H9 (cell line): ENCODE results near the gene FHIT. TPM values are rescaled to one million over a fixed set of nuclear protein-coding genes. Genes with fewer than 3 reads are reported as not detected.

Source experiments
- DNase-seq: peaks from one replicate; pipeline ENCODE4 v3.0.0-alpha.2; 2017
- H2AFZ ChIP-seq: one replicate; pipeline ENCODE4 v1.6.1; 2013; ENCODE audit warnings: mild to moderate bottlenecking, low read length, control low read depth, moderate library complexity
- H2AK5ac ChIP-seq: 2 replicates; pipeline ENCODE4 v1.6.1; 2013; ENCODE audit warnings: low read length, control low read depth, mixed read lengths; ENCODE audit not compliant: insufficient read length
- H2BK120ac ChIP-seq: one replicate; pipeline ENCODE4 v1.6.1; 2013; ENCODE audit warnings: low read depth, mild to moderate bottlenecking, low read length, control low read depth, inconsistent platforms; ENCODE audit not compliant: poor library complexity, severe bottlenecking
- H2BK12ac ChIP-seq: 2 replicates; pipeline ENCODE4 v1.6.1; 2013; ENCODE audit warnings: low read length, control low read depth, mixed read lengths, low read depth; ENCODE audit not compliant: insufficient read length
- H2BK15ac ChIP-seq: 2 replicates; pipeline ENCODE4 v1.6.1; 2013; ENCODE audit warnings: low read depth, low read length, control low read depth
- H2BK20ac ChIP-seq: one replicate; pipeline ENCODE4 v1.6.1; 2013; ENCODE audit warnings: low read depth, mild to moderate bottlenecking, low read length, control low read depth, inconsistent platforms; ENCODE audit not compliant: poor library complexity, severe bottlenecking
- H2BK5ac ChIP-seq: 2 replicates; pipeline ENCODE4 v1.6.1; 2013; ENCODE audit warnings: low read length, control low read depth, mixed read lengths; ENCODE audit not compliant: insufficient read length
- H3K14ac ChIP-seq: 2 replicates; pipeline ENCODE4 v1.6.1; 2013; ENCODE audit warnings: low read length, control low read depth; ENCODE audit not compliant: insufficient read depth
- H3K18ac ChIP-seq: 2 replicates; pipeline ENCODE4 v1.6.1; 2013; ENCODE audit warnings: low read depth, mild to moderate bottlenecking, mixed read lengths, low read length, control low read depth; ENCODE audit not compliant: insufficient read length
- H3K23ac ChIP-seq: 2 replicates; pipeline ENCODE4 v1.6.1; 2013; ENCODE audit warnings: low read length, control low read depth, mixed read lengths, low read depth; ENCODE audit not compliant: insufficient read length
- H3K23me2 ChIP-seq: 2 replicates; pipeline ENCODE4 v1.6.1; 2013; ENCODE audit warnings: low read depth, mild to moderate bottlenecking, mixed read lengths, low read length, control low read depth; ENCODE audit not compliant: insufficient read length, poor library complexity, severe bottlenecking
- H3K27ac ChIP-seq: 2 replicates; pipeline ENCODE4 v1.5.1; 2013; ENCODE audit warnings: low read length, control low read depth, mixed read lengths, low read depth; ENCODE audit not compliant: insufficient read length
- H3K27me3 ChIP-seq: 2 replicates; pipeline ENCODE4 v1.6.1; 2013; ENCODE audit warnings: low read length, control low read depth, inconsistent platforms; ENCODE audit not compliant: insufficient read depth
- H3K4ac ChIP-seq: 2 replicates; pipeline ENCODE4 v1.6.1; 2013; ENCODE audit warnings: low read depth, mild to moderate bottlenecking, control low read depth, inconsistent platforms, low read length, moderate library complexity
- H3K4me1 ChIP-seq: 2 replicates; pipeline ENCODE4 v1.6.1; 2013; ENCODE audit warnings: low read length, control low read depth, inconsistent platforms; ENCODE audit not compliant: insufficient read depth
- H3K4me2 ChIP-seq: 2 replicates; pipeline ENCODE4 v1.6.1; 2013; ENCODE audit warnings: low read length, control low read depth, mixed read lengths; ENCODE audit not compliant: insufficient read length, insufficient read depth
- H3K56ac ChIP-seq: 2 replicates; pipeline ENCODE4 v1.6.1; 2013; ENCODE audit warnings: low read depth, mild to moderate bottlenecking, mixed read lengths, low read length, control low read depth; ENCODE audit not compliant: insufficient read length
- H3K79me1 ChIP-seq: 2 replicates; pipeline ENCODE4 v1.6.1; 2013; ENCODE audit warnings: low read depth, mild to moderate bottlenecking, moderate library complexity, low read length, control low read depth, inconsistent platforms; ENCODE audit not compliant: insufficient read depth, poor library complexity, severe bottlenecking
- H3K79me2 ChIP-seq: 2 replicates; pipeline ENCODE4 v1.6.1; 2013; ENCODE audit warnings: low read length, control low read depth, inconsistent platforms; ENCODE audit not compliant: insufficient read depth
- H3K9ac ChIP-seq: 2 replicates; pipeline ENCODE4 v1.6.1; 2013; ENCODE audit warnings: low read length, control low read depth, mixed read lengths; ENCODE audit not compliant: insufficient read length; ENCODE audit errors: extremely low read depth
- H3K9me3 ChIP-seq: one replicate; pipeline ENCODE4 v1.6.1; 2013; ENCODE audit warnings: low read depth, low read length, inconsistent platforms; ENCODE audit not compliant: control insufficient read depth
- H3T11ph ChIP-seq: one replicate; pipeline ENCODE4 v1.6.1; 2013; ENCODE audit warnings: mild to moderate bottlenecking, low read length, control low read depth, inconsistent platforms
- H4K20me1 ChIP-seq: one replicate; pipeline ENCODE4 v1.6.1; 2013; ENCODE audit not compliant: control insufficient read depth, insufficient read length, insufficient read depth
- H4K5ac ChIP-seq: 2 replicates; pipeline ENCODE4 v1.6.1; 2013; ENCODE audit warnings: low read depth, mild to moderate bottlenecking, mixed read lengths, low read length, control low read depth; ENCODE audit not compliant: insufficient read length
- H4K8ac ChIP-seq: replicated peaks from 2 replicates; pipeline ENCODE4 v1.6.1; 2013; ENCODE audit warnings: low read length, control low read depth, mixed read lengths, low read depth; ENCODE audit not compliant: insufficient read length
- H4K91ac ChIP-seq: 2 replicates; pipeline ENCODE4 v1.6.1; 2013; ENCODE audit warnings: low read depth, mild to moderate bottlenecking, moderate library complexity, mixed read lengths, low read length, control low read depth; ENCODE audit not compliant: insufficient read length
- H3K27ac Mint-ChIP-seq, 3 experiments: 2 replicates in 2 of 3; 3 replicates in 1 of 3; pipeline ENCODE4 v1.8.0; 2020 to 2021; ENCODE audit warnings: mixed read lengths in 3 of 3, mild to moderate bottlenecking in 1 of 3, moderate library complexity in 1 of 3
- H3K27me3 Mint-ChIP-seq: 2 replicates; pipeline ENCODE4 v1.8.0; 2021; ENCODE audit warnings: low read depth, mild to moderate bottlenecking, moderate library complexity, mixed read lengths
- H3K36me3 Mint-ChIP-seq, 3 experiments: 2 replicates in 2 of 3; 3 replicates in 1 of 3; pipeline ENCODE4 v1.8.0; 2020 to 2021; ENCODE audit warnings: low read depth in 3 of 3, mixed read lengths in 3 of 3; ENCODE audit not compliant: insufficient read depth in 1 of 3
- H3K4me1 Mint-ChIP-seq, 2 experiments: 2 replicates each; pipeline ENCODE4 v1.8.0; 2020; ENCODE audit warnings: mixed read lengths in 2 of 2
- H3K4me3 Mint-ChIP-seq, 2 experiments: 2 replicates in 1 of 2; 3 replicates in 1 of 2; pipeline ENCODE4 v1.8.0; 2020 to 2021; ENCODE audit warnings: mild to moderate bottlenecking in 2 of 2, mixed read lengths in 2 of 2, moderate library complexity in 1 of 2
- H3K9me3 Mint-ChIP-seq, 2 experiments: 2 replicates in 1 of 2; 3 replicates in 1 of 2; pipeline ENCODE4 v1.8.0; 2020; ENCODE audit warnings: mild to moderate bottlenecking in 2 of 2, mixed read lengths in 2 of 2, moderate library complexity in 1 of 2
- WGBS: extraction: QIAGEN DNeasy Blood & Tissue Kit; methylation state at CpG from one replicate; pipeline ENCODE4 v1.1.7; 2013; ENCODE audit warnings: missing lambda C conversion rate, low lambda C conversion rate, mixed read lengths; ENCODE audit not compliant: insufficient read length; ENCODE audit errors: extremely low coverage; 5-methylcytosine and 5-hydroxymethylcytosine counted together
- total RNA-seq: library from RNA; stranded (reverse); gene quantifications from 2 replicates; pipeline ENCODE4 v1.2.1, GENCODE V29; 2021
- TF ChIP-seq, protein P1 (sequence below): fragments of 200-600 bp; sonication (generic); conservative IDR thresholded peaks from 3 replicates; pipeline ENCODE4 v1.8.0; 2021; ENCODE audit warnings: antibody characterized with exemption, mild to moderate bottlenecking

Gene FHIT
- total RNA-seq, 1 experiment from 2014 or later: 3.0 TPM

DNA sequence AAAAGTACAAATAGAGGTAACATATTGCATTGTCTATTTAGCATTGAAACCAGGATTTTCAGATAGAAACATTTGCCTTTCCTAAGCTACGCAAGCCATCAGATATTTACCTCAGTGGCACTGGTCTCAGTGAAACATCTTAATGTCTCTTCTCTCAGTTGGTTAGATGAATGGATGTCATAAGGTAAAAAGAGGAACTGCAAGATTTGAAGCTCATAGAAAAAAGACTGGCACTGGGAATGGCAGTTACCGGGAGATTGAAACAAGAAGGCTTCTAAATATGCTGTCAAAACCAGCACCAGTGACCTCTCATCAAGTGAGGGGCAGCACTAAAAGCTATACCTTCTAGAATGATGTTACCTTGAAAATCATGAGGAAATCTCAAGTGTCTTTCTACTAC, 486.4 kb downstream of the FHIT start:
- H3K4me1 Mint-ChIP-seq: peaks cover 15 to 25% of the 10 kb centered on the region in 2 experiments

More for the DNA sequence above, 486.4 kb downstream of the FHIT start:
- H4K91ac ChIP-seq: no peak overlapping the region
- H3K9ac ChIP-seq: no peak overlapping the region
- H2BK20ac ChIP-seq: no peak overlapping the region
- no peak overlapping the region for H3K56ac ChIP-seq
- no peaks in the 10 kb centered on the region for H3K27me3 ChIP-seq
- TF ChIP-seq, protein P1, sequence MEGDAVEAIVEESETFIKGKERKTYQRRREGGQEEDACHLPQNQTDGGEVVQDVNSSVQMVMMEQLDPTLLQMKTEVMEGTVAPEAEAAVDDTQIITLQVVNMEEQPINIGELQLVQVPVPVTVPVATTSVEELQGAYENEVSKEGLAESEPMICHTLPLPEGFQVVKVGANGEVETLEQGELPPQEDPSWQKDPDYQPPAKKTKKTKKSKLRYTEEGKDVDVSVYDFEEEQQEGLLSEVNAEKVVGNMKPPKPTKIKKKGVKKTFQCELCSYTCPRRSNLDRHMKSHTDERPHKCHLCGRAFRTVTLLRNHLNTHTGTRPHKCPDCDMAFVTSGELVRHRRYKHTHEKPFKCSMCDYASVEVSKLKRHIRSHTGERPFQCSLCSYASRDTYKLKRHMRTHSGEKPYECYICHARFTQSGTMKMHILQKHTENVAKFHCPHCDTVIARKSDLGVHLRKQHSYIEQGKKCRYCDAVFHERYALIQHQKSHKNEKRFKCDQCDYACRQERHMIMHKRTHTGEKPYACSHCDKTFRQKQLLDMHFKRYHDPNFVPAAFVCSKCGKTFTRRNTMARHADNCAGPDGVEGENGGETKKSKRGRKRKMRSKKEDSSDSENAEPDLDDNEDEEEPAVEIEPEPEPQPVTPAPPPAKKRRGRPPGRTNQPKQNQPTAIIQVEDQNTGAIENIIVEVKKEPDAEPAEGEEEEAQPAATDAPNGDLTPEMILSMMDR: no peak
- H2BK120ac ChIP-seq: no peak overlapping the region
- H3K27ac ChIP-seq: no peak overlapping the region
- peaks cover 1 to 2% of the 10 kb centered on the region in 2 experiments; a peak in 3 of 5 replicates for H3K9me3 Mint-ChIP-seq
- no peak overlapping the region for H2BK15ac ChIP-seq
- H3K4ac ChIP-seq: no peak overlapping the region
- no peak overlapping the region for H3K14ac ChIP-seq
- H3K23ac ChIP-seq: no peak overlapping the region
- H4K20me1 ChIP-seq: no peaks in the 10 kb centered on the region
- H3K79me2 ChIP-seq: no peaks in the 10 kb centered on the region
- H2BK5ac ChIP-seq: no peak overlapping the region
- no peaks in the 10 kb centered on the region for H3K23me2 ChIP-seq
- no peak overlapping the region for H3K27ac Mint-ChIP-seq
- no peak for DNase-seq
- WGBS: no CpG with 5 or more reads among the region's 2 CpGs
- no peak overlapping the region for H4K8ac ChIP-seq
- H3K27me3 Mint-ChIP-seq: no peaks in the 10 kb centered on the region
- H3K36me3 Mint-ChIP-seq: peaks cover 3 to 5% (median 4%) of the 10 kb centered on the region in 3 experiments; a peak in 6 of 7 replicates
- no peaks in the 10 kb centered on the region for H3K79me1 ChIP-seq
- no peak overlapping the region for H3K18ac ChIP-seq
- no peak overlapping the region for H3K4me3 Mint-ChIP-seq
- H3K4me2 ChIP-seq: no peak overlapping the region
- H3T11ph ChIP-seq: no peak overlapping the region
- no peak overlapping the region for H2AK5ac ChIP-seq
- H3K4me1 ChIP-seq: no peaks in the 10 kb centered on the region; the same call in 1 of the 2 replicates
- no peak overlapping the region for H4K5ac ChIP-seq
- no peaks in the 10 kb centered on the region for H3K9me3 ChIP-seq
- no peak overlapping the region for H2BK12ac ChIP-seq
- H2AFZ ChIP-seq: no peak overlapping the region
